Measurements from ENCODE around the gene HS3ST3B1. TPM values are rescaled to one million over a fixed set of nuclear protein-coding genes. Genes with fewer than 3 reads are reported as not detected.

The HS3ST3B1 gene
- total RNA-seq, 2 experiments from 2014 or later: 28.9 to 29.9 TPM

- no peak for DNase-seq
- no peak overlapping the region for H3K4me3 Mint-ChIP-seq
- no peaks in the 10 kb centered on the region for H3K27me3 Mint-ChIP-seq
- CTCF ChIA-PET: no interaction called here
- H3K27ac Mint-ChIP-seq: no peak overlapping the region
- no peaks in the 10 kb centered on the region for H3K9me3 Mint-ChIP-seq
- POLR2A ChIA-PET: no interaction called here
- H3K36me3 Mint-ChIP-seq (ENCODE audit: low read depth): no peaks in the 10 kb centered on the region
- H3K4me1 Mint-ChIP-seq: no peaks in the 10 kb centered on the region
Observed at GRCh38 chr17:14376666-14377065, 75.8 kb downstream of the HS3ST3B1 start.

- no peaks in the 10 kb centered on the region for H3K27me3 Mint-ChIP-seq
- no peaks in the 10 kb centered on the region for H3K4me1 Mint-ChIP-seq
- H3K9me3 Mint-ChIP-seq: peaks cover 4% of the 10 kb centered on the region
- DNase-seq: no peak
- H3K36me3 Mint-ChIP-seq (ENCODE audit: low read depth): no peaks in the 10 kb centered on the region
- ChIA-PET CTCF (interaction anchor here (0.7 kb wide), 1 partner anchor 15 kb away, joined by 3 read pairs; no protein-coding TSS in a partner anchor), POLR2A (no interaction called here)
- no peak overlapping the region for H3K27ac Mint-ChIP-seq
- no peak overlapping the region for H3K4me3 Mint-ChIP-seq
Observed at GRCh38 chr17:14381606-14382005, 80.7 kb downstream of the HS3ST3B1 start.

- CTCF ChIA-PET: no interaction called here
- no peak overlapping the region for H3K4me3 Mint-ChIP-seq
- H3K36me3 Mint-ChIP-seq (ENCODE audit: low read depth): no peaks in the 10 kb centered on the region
Observed at GRCh38 chr17:14387036-14387435, 86.2 kb downstream of the HS3ST3B1 start.

DNA sequence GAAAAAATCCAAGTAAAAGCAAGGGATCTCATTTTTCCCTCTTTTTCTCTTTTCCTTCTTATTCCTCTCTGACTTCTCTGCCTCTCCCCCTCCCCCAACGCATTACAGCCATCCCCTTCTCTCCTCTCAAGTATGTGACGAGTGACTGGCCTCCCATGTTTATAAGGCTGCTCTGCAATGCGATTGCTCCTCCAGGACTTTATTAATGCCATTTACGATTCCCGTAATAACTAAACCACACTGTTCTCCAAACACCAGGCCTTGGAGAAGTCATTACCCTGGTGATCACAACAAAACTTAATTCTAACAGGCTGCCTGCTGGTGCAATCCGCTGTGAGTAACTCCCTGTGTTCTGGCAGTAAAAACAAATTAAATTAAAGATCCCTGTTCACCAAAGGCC lies 88.8 kb downstream of the HS3ST3B1 start:
- H3K4me3 Mint-ChIP-seq: no peak overlapping the region
- peaks cover 7% of the 10 kb centered on the region for H3K9me3 Mint-ChIP-seq
- H3K4me1 Mint-ChIP-seq: no peaks in the 10 kb centered on the region
- H3K36me3 Mint-ChIP-seq (ENCODE audit: low read depth): no peaks in the 10 kb centered on the region
- ChIA-PET POLR2A (no interaction called here), CTCF (no interaction called here)
- no peak for DNase-seq
- no peak overlapping the region for H3K27ac Mint-ChIP-seq
- no peaks in the 10 kb centered on the region for H3K27me3 Mint-ChIP-seq

More at GRCh38 chr17:14387036-14387435, 86.2 kb downstream of the HS3ST3B1 start:
- POLR2A ChIA-PET: no interaction called here
- Mint-ChIP-seq H3K9me3 (peaks cover 11% of the 10 kb centered on the region), H3K27ac (no peak overlapping the region), H3K4me1 (no peaks in the 10 kb centered on the region), H3K27me3 (no peaks in the 10 kb centered on the region)
- DNase-seq: no peak

GRCh38 chr17:14393723-14394122 lies 92.8 kb downstream of the HS3ST3B1 start:
- no peak overlapping the region for H3K4me3 Mint-ChIP-seq
- no peaks in the 10 kb centered on the region for H3K27me3 Mint-ChIP-seq
- no peak for DNase-seq
- no peak overlapping the region for H3K27ac Mint-ChIP-seq
- H3K36me3 Mint-ChIP-seq (ENCODE audit: low read depth): no peaks in the 10 kb centered on the region
- H3K4me1 Mint-ChIP-seq: no peaks in the 10 kb centered on the region
- peaks cover 13% of the 10 kb centered on the region for H3K9me3 Mint-ChIP-seq
- ChIA-PET CTCF (no interaction called here), POLR2A (no interaction called here)

GRCh38 chr17:14395255-14395654 lies 94.4 kb downstream of the HS3ST3B1 start:
- ChIA-PET POLR2A (no interaction called here), CTCF (no interaction called here)
- H3K4me1 Mint-ChIP-seq: peaks cover 3% of the 10 kb centered on the region
- no peak overlapping the region for H3K27ac Mint-ChIP-seq
- no peaks in the 10 kb centered on the region for H3K36me3 Mint-ChIP-seq (ENCODE audit: low read depth)
- H3K4me3 Mint-ChIP-seq: no peak overlapping the region
- no peaks in the 10 kb centered on the region for H3K27me3 Mint-ChIP-seq
- peaks cover 7% of the 10 kb centered on the region for H3K9me3 Mint-ChIP-seq
- DNase-seq: no peak

- H3K27ac Mint-ChIP-seq: no peak overlapping the region
- CTCF ChIA-PET: interaction anchor here (0.9 kb wide), 1 partner anchor 15 kb away, joined by 3 read pairs; no protein-coding TSS in a partner anchor
- H3K4me3 Mint-ChIP-seq: no peak overlapping the region
- H3K4me1 Mint-ChIP-seq: peaks cover 3% of the 10 kb centered on the region
- no peaks in the 10 kb centered on the region for H3K36me3 Mint-ChIP-seq (ENCODE audit: low read depth)
- H3K27me3 Mint-ChIP-seq: no peaks in the 10 kb centered on the region
- DNase-seq: no peak
- peaks cover 7% of the 10 kb centered on the region for H3K9me3 Mint-ChIP-seq
- POLR2A ChIA-PET: no interaction called here
Observed at GRCh38 chr17:14396547-14396946, 95.7 kb downstream of the HS3ST3B1 start.

GRCh38 chr17:14398766-14399165 lies 97.9 kb downstream of the HS3ST3B1 start:
- Mint-ChIP-seq H3K27me3 (no peaks in the 10 kb centered on the region), H3K36me3 (ENCODE audit: low read depth) (peaks cover 3% of the 10 kb centered on the region), H3K9me3 (peaks cover 9% of the 10 kb centered on the region), H3K4me3 (no peak overlapping the region), H3K4me1 (peaks cover 10% of the 10 kb centered on the region), H3K27ac (no peak overlapping the region)
- CTCF ChIA-PET: no interaction called here
- POLR2A ChIA-PET: no interaction called here
- no peak for DNase-seq

Other genes with a start within 250 kb of the HS3ST3B1 start
- 10 to 100 TPM; 24.5 to 25.2 TPM for gene COX10, start 231.6 kb upstream of the HS3ST3B1 start, total RNA-seq
- gene CDRT15, start 64.2 kb upstream of the HS3ST3B1 start, total RNA-seq: not detected

Data from activated CD4-positive, alpha-beta memory T cell treated with anti-CD3 and anti-CD28 coated beads, Interleukin-2, amount 10 ng/mL, durations not matched to agents 7 days and 5 days (primary cell).